ENCODE data around the gene C1QC.

C1QC gene

DNA sequence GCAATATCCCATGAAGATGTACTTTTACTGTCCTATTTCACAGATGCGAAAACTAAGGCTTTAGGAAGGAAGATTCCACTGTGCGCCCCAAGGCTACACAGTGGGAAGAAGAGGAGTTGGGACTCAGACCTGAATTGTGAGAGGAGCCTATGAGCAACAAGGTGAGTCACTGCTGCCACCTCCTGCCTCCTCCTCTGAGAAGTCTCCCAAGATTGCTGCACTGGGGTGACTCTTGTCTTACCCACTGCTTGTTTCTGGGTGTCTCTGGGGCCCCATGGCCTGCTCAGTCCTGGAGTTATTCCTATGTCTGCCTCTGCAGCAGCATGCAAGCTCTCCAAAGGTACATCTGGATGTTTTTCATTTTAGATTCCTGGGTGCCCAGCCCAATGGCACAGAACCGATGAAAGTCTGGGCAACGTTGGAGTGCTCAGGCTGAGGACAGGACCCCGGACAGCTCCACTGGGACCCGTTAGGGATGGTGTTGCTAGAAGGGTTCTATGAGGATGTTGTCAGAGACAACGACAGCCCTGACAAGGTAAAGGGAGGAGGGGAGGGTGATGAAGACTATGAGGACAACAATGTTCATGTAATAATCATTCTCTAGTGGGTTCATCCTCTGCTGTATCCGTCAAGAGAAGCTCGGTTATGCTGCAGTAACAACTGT is 18.0 kb upstream of the C1QC start:
- no peak overlapping the region for H3K27ac ChIP-seq
- H3K4me3 ChIP-seq (ENCODE audit: low read depth, low read length): no peak overlapping the region
- H3K79me2 ChIP-seq: no peaks in the 10 kb centered on the region
- no peaks in the 10 kb centered on the region for H3K9me3 ChIP-seq (ENCODE audit: control insufficient read depth, low read length)
- no peak overlapping the region for H3K4me2 ChIP-seq (ENCODE audit: low read length)
- no peak overlapping the region for H3K9ac ChIP-seq
- no peak for TF ChIP-seq CTCF (IDR thresholded peaks at IDR 0.05)
- H3K4me1 ChIP-seq: no peaks in the 10 kb centered on the region
- H3K27me3 ChIP-seq (ENCODE audit: control insufficient read depth, insufficient read depth, low read length): no peaks in the 10 kb centered on the region
- no peak overlapping the region for H2AFZ ChIP-seq
- H3K36me3 ChIP-seq (ENCODE audit: control insufficient read depth, insufficient read depth, low read length): no peaks in the 10 kb centered on the region

DNA sequence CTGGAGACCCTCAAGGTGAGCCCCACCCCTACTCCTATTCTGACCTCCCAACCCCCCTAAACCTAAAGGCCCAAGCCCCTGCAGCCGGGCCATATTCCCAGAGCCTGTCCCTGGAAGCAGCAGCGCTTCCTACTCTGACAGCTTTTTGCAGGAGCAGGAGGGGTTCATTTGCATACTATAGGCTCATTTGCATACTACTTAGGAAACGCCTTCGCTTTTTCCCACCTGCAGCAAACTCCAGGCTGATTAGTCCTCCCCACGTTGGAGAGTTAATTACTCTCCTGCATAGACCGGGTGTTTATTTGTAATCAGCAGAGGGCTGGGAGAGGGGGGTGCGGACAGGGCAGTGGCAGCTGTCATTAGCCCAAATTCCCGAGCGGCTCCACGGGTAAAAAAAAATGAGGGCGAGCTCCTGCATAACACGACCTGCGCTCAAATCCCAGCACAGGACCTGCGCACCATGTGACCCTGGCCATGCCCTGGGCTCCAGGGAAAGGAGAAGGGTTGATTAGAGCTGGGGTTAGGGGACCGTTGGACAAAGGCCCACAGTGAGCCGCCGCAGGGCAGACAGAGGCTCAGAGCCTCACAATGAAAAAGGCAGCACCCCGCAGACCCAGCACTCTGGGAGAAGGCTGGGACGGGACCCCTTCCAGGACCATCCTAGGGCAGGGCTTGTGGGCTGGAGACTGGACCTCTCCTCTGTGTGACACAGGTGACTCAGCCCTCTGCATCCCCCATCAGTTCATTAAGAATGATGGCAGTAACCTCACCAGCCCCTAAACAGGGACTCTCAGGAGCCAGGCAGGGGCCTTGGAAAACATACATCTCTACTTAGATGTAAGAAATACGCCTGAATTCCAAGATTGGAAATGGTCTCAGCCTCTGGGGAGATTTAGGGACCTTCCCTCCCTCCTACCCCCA is 16.9 kb upstream of the C1QC start:
- no peak overlapping the region for H3K4me2 ChIP-seq (ENCODE audit: low read length)
- H2AFZ ChIP-seq: no peak overlapping the region
- no peaks in the 10 kb centered on the region for H3K4me1 ChIP-seq
- H3K36me3 ChIP-seq (ENCODE audit: control insufficient read depth, insufficient read depth, low read length): no peaks in the 10 kb centered on the region
- H3K27me3 ChIP-seq (ENCODE audit: control insufficient read depth, insufficient read depth, low read length): no peaks in the 10 kb centered on the region
- H3K9me3 ChIP-seq (ENCODE audit: control insufficient read depth, low read length): no peaks in the 10 kb centered on the region
- H3K9ac ChIP-seq: no peak overlapping the region
- H3K27ac ChIP-seq: no peak overlapping the region
- no peak for TF ChIP-seq CTCF (IDR thresholded peaks at IDR 0.05)
- no peaks in the 10 kb centered on the region for H3K79me2 ChIP-seq
- no peak overlapping the region for H3K4me3 ChIP-seq (ENCODE audit: low read depth, low read length)

- Histone ChIP-seq H3K9ac (no peak overlapping the region), H3K9me3 (ENCODE audit: control insufficient read depth, low read length) (no peaks in the 10 kb centered on the region), H3K4me2 (ENCODE audit: low read length) (no peak overlapping the region), H3K36me3 (ENCODE audit: control insufficient read depth, insufficient read depth, low read length) (no peaks in the 10 kb centered on the region), H2AFZ (no peak overlapping the region), H3K4me1 (no peaks in the 10 kb centered on the region), H3K27ac (no peak overlapping the region), H3K79me2 (no peaks in the 10 kb centered on the region), H3K27me3 (ENCODE audit: control insufficient read depth, insufficient read depth, low read length) (no peaks in the 10 kb centered on the region), H3K4me3 (ENCODE audit: low read depth, low read length) (no peak overlapping the region)
- no peak for TF ChIP-seq CTCF (IDR thresholded peaks at IDR 0.05)
Observed at GRCh38 chr1:22627331-22627730, 16.1 kb upstream of the C1QC start.

GRCh38 chr1:22628698-22629444 is 14.6 kb upstream of the C1QC start:
- Histone ChIP-seq H3K27ac (no peak overlapping the region), H3K9ac (no peak overlapping the region), H3K4me2 (ENCODE audit: low read length) (no peak overlapping the region), H2AFZ (no peak overlapping the region), H3K4me3 (ENCODE audit: low read depth, low read length) (no peak overlapping the region), H3K27me3 (ENCODE audit: control insufficient read depth, insufficient read depth, low read length) (no peaks in the 10 kb centered on the region), H3K79me2 (no peaks in the 10 kb centered on the region), H3K4me1 (no peaks in the 10 kb centered on the region), H3K36me3 (ENCODE audit: control insufficient read depth, insufficient read depth, low read length) (no peaks in the 10 kb centered on the region), H3K9me3 (ENCODE audit: control insufficient read depth, low read length) (no peaks in the 10 kb centered on the region)
- no peak for TF ChIP-seq CTCF (IDR thresholded peaks at IDR 0.05)
